MM.1S (cell line): ENCODE measurements around the gene AKAP1.

Source experiments
- CTCF ChIP-seq: fragments of 300-600 bp; sonication (generic); IDR thresholded peaks from 2 replicates; pipeline ENCODE4 v1.5.1; 2016; ENCODE audit warnings: antibody characterized with exemption, low read length, mixed read lengths
- EZH2 ChIP-seq: fragments of 300-600 bp; sonication (generic); optimal IDR thresholded peaks from 2 replicates; pipeline ENCODE3; 2017; ENCODE audit warnings: low read depth, mild to moderate bottlenecking, antibody characterized with exemption, low read length, mixed read lengths
- EZH2phosphoT487 ChIP-seq: fragments of 300-600 bp; sonication (generic); IDR thresholded peaks from 2 replicates; pipeline ENCODE4 v1.6.1; 2018; ENCODE audit warnings: antibody characterized with exemption, low read length

- TF ChIP-seq CTCF (no peak), EZH2 (no peak), EZH2phosphoT487 (no peak)
Observed at GRCh38 chr17:57135789-57136291, 50.8 kb downstream of the AKAP1 start.
